Prostate gland (tissue), 2 donors: Measurements from ENCODE around the gene SNED1.

Source experiments
- POLR2A ChIP-seq: fragments of 450-650 bp; IDR thresholded peaks from one replicate; pipeline ENCODE4 v1.6.1; 2016; ENCODE audit warnings: antibody characterized with exemption, mild to moderate bottlenecking
- POLR2AphosphoS5 ChIP-seq: sonication (generic); formaldehyde crosslinking; IDR thresholded peaks from one replicate; pipeline ENCODE4 v1.6.1; 2017; ENCODE audit warnings: antibody characterized with exemption
- TF ChIP-seq, protein P1 (sequence below), 4 experiments: fragments of 200-600 bp in 2 of 4; fragments of 450-650 bp in 2 of 4; sonication (generic) in 2 of 4; IDR thresholded peaks; 1 replicate in 3 of 4; 2 replicates in 1 of 4; pipeline ENCODE4 v1.5.1; 2016 to 2019; ENCODE audit warnings: antibody characterized with exemption in 4 of 4, mild to moderate bottlenecking in 2 of 4, moderate library complexity in 2 of 4

DNA sequence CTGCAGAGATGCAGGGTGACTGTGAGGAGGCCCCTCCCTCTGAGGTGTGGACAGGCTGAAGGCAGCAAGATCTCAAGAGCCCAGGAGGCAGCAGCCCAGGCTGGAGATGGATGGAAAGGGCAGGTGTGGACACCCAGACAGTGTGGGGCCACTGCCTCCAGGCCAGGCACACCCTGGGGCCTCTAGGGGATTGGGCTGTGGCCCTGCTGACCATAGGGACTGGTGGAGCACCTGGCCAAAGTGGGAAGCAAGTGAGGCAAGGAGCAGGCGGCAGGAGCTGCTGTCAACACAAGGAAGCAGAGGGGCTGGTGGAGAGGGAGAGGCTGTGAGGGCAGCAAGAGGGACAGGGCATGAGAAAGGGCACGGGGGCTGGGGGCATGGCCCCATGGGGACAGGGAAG, 10.8 kb downstream of the SNED1 start:
- no peak for TF ChIP-seq POLR2A
- TF ChIP-seq POLR2AphosphoS5: no peak
- TF ChIP-seq, protein P1, sequence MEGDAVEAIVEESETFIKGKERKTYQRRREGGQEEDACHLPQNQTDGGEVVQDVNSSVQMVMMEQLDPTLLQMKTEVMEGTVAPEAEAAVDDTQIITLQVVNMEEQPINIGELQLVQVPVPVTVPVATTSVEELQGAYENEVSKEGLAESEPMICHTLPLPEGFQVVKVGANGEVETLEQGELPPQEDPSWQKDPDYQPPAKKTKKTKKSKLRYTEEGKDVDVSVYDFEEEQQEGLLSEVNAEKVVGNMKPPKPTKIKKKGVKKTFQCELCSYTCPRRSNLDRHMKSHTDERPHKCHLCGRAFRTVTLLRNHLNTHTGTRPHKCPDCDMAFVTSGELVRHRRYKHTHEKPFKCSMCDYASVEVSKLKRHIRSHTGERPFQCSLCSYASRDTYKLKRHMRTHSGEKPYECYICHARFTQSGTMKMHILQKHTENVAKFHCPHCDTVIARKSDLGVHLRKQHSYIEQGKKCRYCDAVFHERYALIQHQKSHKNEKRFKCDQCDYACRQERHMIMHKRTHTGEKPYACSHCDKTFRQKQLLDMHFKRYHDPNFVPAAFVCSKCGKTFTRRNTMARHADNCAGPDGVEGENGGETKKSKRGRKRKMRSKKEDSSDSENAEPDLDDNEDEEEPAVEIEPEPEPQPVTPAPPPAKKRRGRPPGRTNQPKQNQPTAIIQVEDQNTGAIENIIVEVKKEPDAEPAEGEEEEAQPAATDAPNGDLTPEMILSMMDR (IDR thresholded peaks at IDR 0.05): no peak
